ENCODE measurements around the gene SERGEF.
A peak's percentile ranks its signal among the peaks of the same experiment; 100 is the strongest.

- peak; percentile 22; the same call in 1 of the 2 replicates for TF ChIP-seq GATA3 (IDR thresholded peaks at IDR 0.05; ENCODE audit: low read depth, low read length)
- peak; percentile 21; the same call in 1 of the 2 replicates for TF ChIP-seq GATA2 (IDR thresholded peaks at IDR 0.05; ENCODE audit: low read depth, low read length)
Observed at GRCh38 chr11:17850336-17850735, 162.5 kb downstream of the SERGEF start.

Data from SH-SY5Y (cell line).